ENCODE results near the gene IPO5.
"Not testable (repeated sequence)": the region's sequence is repeated elsewhere in the genome, so short reads cannot be mapped to it uniquely, and the experiment has no call there.

DNA sequence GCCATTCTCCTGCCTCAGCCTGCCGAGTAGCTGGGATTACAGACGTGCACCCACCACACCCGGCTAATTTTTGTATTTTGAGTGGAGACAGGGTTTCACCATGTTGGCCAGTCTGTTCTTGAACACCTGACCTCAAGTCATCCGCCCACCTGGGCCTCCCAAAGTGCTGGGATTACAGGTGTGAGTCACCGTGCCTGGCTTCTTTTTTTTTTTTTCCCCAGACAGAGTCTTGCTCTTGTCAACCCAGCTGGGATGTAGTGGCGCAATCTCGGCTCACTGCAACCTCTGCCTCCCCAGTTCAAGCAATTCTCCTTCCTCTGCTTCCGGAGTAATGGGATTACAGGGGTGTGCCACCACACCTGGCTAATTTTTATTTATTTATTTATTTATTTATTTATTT lies 51.5 kb downstream of the IPO5 start:
- TF ChIP-seq, protein P1, sequence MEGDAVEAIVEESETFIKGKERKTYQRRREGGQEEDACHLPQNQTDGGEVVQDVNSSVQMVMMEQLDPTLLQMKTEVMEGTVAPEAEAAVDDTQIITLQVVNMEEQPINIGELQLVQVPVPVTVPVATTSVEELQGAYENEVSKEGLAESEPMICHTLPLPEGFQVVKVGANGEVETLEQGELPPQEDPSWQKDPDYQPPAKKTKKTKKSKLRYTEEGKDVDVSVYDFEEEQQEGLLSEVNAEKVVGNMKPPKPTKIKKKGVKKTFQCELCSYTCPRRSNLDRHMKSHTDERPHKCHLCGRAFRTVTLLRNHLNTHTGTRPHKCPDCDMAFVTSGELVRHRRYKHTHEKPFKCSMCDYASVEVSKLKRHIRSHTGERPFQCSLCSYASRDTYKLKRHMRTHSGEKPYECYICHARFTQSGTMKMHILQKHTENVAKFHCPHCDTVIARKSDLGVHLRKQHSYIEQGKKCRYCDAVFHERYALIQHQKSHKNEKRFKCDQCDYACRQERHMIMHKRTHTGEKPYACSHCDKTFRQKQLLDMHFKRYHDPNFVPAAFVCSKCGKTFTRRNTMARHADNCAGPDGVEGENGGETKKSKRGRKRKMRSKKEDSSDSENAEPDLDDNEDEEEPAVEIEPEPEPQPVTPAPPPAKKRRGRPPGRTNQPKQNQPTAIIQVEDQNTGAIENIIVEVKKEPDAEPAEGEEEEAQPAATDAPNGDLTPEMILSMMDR (IDR thresholded peaks at IDR 0.05 in 8 of 11, conservative IDR thresholded peaks at IDR 0.05 in 3 of 11): not testable (repeated sequence)
- not testable (repeated sequence) for TF ChIP-seq POLR2A, POLR2AphosphoS5 (IDR thresholded peaks at IDR 0.05)
